ENCODE measurements around the gene TIGD3.

TIGD3 gene

DNA sequence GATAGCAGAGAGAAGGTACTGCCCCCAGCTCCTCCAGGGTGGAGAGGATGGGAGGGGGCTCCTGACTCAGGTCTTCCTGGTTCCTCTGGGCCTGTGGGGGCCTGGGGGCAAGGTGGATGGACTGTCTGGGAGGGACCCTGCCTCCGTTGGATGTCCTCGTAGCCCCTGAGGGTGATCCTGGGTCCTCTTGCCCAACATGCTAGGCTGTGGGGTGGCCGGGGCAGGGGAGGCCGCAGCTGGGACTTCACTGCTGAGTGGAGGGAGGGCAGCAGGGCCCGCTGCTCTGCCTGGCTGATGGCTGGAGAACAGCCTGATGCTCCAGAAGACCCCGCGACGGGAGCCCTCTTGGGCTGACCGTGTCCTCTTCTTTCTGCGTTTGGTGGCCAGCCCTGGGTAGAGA is 45.3 kb downstream of the TIGD3 start:
- H3K4me3 Mint-ChIP-seq = no peak overlapping the region
- H3K27me3 Mint-ChIP-seq = no peaks in the 10 kb centered on the region
- H3K4me1 Mint-ChIP-seq (ENCODE audit: low read depth) = peaks cover 14% of the 10 kb centered on the region
- H3K27ac Mint-ChIP-seq = no peak overlapping the region
- no peaks in the 10 kb centered on the region for H3K9me3 Mint-ChIP-seq
- H3K36me3 Mint-ChIP-seq (ENCODE audit: low read depth) = peaks cover 30% of the 10 kb centered on the region

DNA sequence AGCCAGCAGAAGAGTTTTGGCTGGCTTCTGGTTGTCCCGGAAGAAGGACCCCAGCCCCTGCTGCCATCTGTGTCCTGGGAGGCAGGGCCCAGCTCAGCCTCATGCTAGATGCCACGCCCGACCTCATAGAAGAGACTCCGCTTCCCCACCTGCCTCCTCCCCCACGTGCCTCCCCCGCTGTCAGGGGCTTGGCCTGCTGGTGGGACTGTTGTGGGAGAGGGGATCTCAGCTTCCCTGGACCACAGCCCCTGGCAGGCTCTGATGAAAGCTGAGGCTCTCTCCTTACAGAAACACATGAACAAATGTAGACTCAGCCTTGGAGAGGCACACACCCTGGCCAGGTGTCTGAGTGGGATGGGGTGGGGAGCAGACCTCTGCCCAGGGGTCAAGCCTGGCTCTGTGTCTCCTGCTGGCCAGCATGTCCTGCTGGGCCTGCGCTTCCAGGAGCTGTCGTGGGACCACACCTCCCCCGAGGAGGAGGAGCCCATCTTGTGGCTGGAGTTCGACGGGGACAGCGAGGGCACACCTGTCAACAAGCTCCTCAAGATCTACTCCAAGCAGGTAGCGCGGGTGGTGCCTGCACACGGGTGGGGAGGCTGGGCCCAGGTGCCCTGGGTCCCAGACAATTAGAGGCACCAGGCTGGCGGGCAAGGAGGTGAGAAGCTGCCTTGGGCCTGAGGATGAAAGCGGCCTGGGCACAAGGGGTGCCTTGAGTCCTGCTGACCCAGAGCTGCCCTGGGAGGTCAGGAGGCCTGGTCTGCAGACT is 45.9 kb downstream of the TIGD3 start:
- Mint-ChIP-seq H3K27ac (no peak overlapping the region), H3K9me3 (no peaks in the 10 kb centered on the region), H3K27me3 (no peaks in the 10 kb centered on the region), H3K4me3 (no peak overlapping the region), H3K36me3 (ENCODE audit: low read depth) (peaks cover 30% of the 10 kb centered on the region), H3K4me1 (ENCODE audit: low read depth) (peaks cover 14% of the 10 kb centered on the region)

DNA sequence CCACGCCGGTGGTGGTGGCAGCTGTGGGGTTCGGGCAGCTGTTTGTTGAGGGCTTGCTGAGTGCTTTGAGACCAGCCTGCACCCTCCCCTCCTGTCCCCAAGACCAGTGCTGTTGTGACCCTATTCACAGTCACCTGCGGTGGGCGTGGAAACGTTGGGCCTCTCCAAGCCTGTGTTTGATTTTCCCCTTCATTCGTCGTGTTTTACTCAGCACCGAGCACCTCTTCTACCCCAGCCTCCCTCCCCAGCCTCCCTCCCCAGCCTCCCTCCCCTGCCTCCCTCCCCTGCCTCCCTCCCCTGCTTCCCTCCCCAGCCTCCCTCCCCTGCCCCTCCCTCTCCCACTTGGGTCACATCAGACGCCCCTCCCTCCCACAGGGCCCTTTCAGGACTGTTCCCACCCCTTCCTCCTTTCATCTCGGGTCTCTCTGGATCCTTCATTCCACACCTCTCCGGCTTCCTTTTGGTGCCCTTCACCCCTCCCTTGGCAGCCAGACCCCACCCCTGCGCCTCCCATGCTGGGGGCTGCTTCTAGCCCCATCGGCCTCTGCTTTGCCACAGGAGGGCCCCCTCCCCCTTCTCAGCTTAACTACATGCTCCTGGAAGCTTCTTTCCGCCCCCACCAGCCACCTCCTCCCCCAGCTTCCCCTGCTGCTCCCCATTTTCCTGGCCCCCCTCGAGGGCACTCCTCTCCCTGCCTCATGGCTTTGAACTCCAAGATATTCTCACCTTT is 46.7 kb downstream of the TIGD3 start:
- Mint-ChIP-seq H3K36me3 (ENCODE audit: low read depth) (peaks cover 30% of the 10 kb centered on the region), H3K4me3 (no peak overlapping the region), H3K27ac (no peak overlapping the region), H3K27me3 (no peaks in the 10 kb centered on the region), H3K4me1 (ENCODE audit: low read depth) (peaks cover 14% of the 10 kb centered on the region), H3K9me3 (no peaks in the 10 kb centered on the region)

GRCh38 chr11:65401803-65402248 is 47.3 kb downstream of the TIGD3 start:
- Mint-ChIP-seq H3K36me3 (ENCODE audit: low read depth) (peaks cover 30% of the 10 kb centered on the region), H3K27ac (no peak overlapping the region), H3K9me3 (no peaks in the 10 kb centered on the region), H3K27me3 (no peaks in the 10 kb centered on the region), H3K4me3 (no peak overlapping the region), H3K4me1 (ENCODE audit: low read depth) (peaks cover 14% of the 10 kb centered on the region)

GRCh38 chr11:65402790-65403189 is 48.2 kb downstream of the TIGD3 start:
- H3K4me1 Mint-ChIP-seq (ENCODE audit: low read depth) = peaks cover 14% of the 10 kb centered on the region

GRCh38 chr11:65403607-65404121 is 49.1 kb downstream of the TIGD3 start:
- peaks cover 17% of the 10 kb centered on the region for H3K4me1 Mint-ChIP-seq (ENCODE audit: low read depth)
- no peaks in the 10 kb centered on the region for H3K9me3 Mint-ChIP-seq
- H3K4me3 Mint-ChIP-seq = no peak overlapping the region
- no peak overlapping the region for H3K27ac Mint-ChIP-seq
- no peaks in the 10 kb centered on the region for H3K27me3 Mint-ChIP-seq
- peaks cover 20% of the 10 kb centered on the region for H3K36me3 Mint-ChIP-seq (ENCODE audit: low read depth)

More at GRCh38 chr11:65402790-65403189, 48.2 kb downstream of the TIGD3 start:
- no peaks in the 10 kb centered on the region for H3K27me3 Mint-ChIP-seq
- no peak overlapping the region for H3K27ac Mint-ChIP-seq
- no peak overlapping the region for H3K4me3 Mint-ChIP-seq
- H3K9me3 Mint-ChIP-seq = no peaks in the 10 kb centered on the region
- peaks cover 23% of the 10 kb centered on the region for H3K36me3 Mint-ChIP-seq (ENCODE audit: low read depth)

GRCh38 chr11:65404210-65404609 is 49.7 kb downstream of the TIGD3 start:
- Mint-ChIP-seq H3K27me3 (no peaks in the 10 kb centered on the region), H3K36me3 (ENCODE audit: low read depth) (peaks cover 25% of the 10 kb centered on the region), H3K27ac (no peak overlapping the region), H3K4me3 (no peak overlapping the region), H3K4me1 (ENCODE audit: low read depth) (peaks cover 18% of the 10 kb centered on the region), H3K9me3 (no peaks in the 10 kb centered on the region)

DNA sequence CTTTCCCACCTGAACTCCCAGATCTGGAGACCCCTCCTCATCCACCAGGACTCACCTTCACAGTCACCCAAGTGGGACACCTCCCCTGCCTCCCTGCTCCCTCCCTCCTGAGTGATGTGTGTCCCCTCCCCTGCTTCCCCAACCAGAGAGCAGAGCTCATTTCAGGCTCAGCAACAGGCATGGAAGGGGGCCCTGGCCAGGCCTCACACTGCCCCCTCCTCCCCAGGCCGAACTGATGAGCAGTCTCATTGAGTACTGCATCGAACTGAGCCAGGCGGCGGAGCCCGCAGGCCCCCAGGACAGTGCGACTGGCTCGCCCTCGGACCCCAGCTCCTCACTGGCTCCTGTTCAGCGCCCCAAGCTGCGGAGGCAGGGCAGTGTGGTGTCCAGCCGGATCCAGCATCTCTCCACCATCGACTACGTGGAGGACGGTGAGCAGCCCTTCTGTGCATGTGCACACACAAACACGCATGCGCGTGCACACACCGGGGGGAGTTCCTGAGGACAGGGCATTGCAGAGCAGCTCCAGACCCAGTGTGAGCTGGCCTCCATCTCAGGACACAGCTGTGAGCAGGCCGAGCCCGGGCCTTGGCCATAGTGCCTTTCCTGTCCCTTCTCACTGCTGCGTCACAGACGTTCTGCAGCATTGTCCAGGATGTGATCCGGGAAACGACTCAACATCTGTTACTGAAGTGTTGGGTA is 50.2 kb downstream of the TIGD3 start:
- Mint-ChIP-seq H3K27me3 (no peaks in the 10 kb centered on the region), H3K4me1 (ENCODE audit: low read depth) (peaks cover 20% of the 10 kb centered on the region), H3K27ac (no peak overlapping the region), H3K9me3 (no peaks in the 10 kb centered on the region), H3K36me3 (ENCODE audit: low read depth) (peaks cover 27% of the 10 kb centered on the region), H3K4me3 (no peak overlapping the region)
